ENCODE measurements around the gene SLC7A6OS.

DNA sequence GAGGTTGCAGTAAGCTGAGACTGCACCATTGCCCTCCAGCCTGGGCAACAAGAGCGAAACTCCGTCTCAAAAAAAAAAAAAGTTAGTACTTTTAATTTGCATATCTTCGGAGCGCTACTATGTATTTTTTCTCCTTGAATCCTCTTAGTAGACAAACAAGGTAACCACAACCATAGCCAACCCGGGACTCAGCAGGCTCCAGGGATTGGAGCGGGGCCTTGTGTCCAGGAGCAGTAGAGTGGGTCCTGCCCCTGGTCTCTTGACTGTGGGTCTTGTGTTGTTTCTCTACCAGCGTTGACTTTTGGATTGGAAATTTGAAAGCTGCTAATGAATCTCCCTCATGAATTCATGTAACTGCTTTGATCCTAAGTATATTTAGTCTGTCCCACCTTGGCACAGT is 32.4 kb upstream of the SLC7A6OS start:
- no peak for TF ChIP-seq POLR2A (IDR thresholded peaks at IDR 0.05)
- TF ChIP-seq, protein P1, sequence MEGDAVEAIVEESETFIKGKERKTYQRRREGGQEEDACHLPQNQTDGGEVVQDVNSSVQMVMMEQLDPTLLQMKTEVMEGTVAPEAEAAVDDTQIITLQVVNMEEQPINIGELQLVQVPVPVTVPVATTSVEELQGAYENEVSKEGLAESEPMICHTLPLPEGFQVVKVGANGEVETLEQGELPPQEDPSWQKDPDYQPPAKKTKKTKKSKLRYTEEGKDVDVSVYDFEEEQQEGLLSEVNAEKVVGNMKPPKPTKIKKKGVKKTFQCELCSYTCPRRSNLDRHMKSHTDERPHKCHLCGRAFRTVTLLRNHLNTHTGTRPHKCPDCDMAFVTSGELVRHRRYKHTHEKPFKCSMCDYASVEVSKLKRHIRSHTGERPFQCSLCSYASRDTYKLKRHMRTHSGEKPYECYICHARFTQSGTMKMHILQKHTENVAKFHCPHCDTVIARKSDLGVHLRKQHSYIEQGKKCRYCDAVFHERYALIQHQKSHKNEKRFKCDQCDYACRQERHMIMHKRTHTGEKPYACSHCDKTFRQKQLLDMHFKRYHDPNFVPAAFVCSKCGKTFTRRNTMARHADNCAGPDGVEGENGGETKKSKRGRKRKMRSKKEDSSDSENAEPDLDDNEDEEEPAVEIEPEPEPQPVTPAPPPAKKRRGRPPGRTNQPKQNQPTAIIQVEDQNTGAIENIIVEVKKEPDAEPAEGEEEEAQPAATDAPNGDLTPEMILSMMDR (IDR thresholded peaks at IDR 0.05): no peak
